Femur (tissue), 1 donor: ENCODE measurements around the gene OR5K3.
"Not testable (repeated sequence)": the region's sequence is repeated elsewhere in the genome, so short reads cannot be mapped to it uniquely, and the experiment has no call there.

Experiments used
- DNase-seq: peaks from one replicate; pipeline ENCODE4 v3.0.0-alpha.2; 2017

The OR5K3 gene, protein sequence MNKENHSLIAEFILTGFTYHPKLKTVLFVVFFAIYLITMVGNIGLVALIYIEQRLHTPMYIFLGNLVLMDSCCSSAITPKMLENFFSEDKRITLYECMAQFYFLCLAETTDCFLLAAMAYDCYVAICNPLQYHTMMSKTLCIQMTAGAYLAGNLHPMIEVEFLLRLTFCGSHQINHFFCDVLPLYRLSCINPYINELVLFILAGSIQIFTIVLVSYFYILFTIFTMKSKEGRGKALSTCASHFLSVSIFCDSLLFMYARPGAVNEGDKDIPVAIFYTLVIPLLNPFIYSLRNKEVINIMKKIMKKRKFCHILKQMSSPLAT

GRCh38 chr3:98390366-98390765 lies at the start of gene OR5K3:
TSS of gene OR5K3 (plus strand) at chr3:98390666. CDS start at chr3:98390666, 0 bp downstream.
- no peak for DNase-seq

- DNase-seq: no peak
These were observed 48.7 kb upstream of the OR5K3 start for GRCh38 chr3:98341758-98342157.

DNA sequence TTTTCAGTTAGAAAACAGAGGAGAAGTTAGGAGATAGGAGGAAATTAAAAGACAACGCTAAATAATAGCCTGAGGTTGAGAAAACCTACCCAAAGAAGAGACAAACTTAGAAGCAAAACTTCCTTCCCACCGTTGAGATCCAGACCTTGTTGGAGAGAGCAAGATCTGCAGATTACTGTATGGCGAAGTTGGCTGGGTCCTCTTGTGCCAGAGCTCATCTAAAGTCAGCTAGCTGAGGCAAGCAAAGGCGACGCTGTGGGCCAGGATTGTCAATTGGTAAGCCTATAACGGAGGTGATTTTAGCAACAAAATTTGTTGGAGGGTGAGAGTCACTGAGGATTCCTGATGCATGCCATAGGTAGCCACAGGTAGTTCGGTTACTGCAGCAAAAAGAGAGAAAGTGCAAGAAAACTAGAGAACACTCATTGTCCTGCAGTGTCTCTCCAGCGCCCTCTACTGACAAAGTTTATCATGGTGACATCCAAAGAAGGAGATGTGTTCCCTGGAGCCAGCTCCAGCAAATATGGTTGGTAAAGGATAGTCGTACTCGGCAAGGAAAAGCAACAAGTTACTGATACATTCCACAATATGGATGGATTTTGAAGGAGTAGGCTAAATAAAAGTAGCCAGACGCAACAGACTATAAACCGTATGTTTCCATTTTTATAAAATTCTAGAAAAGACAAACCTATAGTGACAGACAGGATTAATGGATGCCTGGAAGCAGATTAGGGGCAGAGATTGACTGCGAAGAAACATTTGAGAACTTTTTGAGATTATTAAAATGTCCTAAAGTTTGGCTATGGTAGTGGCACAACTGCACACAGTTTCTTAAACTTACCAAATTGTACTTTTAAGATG lies 46.6 kb upstream of the OR5K3 start:
- DNase-seq: no peak

DNA sequence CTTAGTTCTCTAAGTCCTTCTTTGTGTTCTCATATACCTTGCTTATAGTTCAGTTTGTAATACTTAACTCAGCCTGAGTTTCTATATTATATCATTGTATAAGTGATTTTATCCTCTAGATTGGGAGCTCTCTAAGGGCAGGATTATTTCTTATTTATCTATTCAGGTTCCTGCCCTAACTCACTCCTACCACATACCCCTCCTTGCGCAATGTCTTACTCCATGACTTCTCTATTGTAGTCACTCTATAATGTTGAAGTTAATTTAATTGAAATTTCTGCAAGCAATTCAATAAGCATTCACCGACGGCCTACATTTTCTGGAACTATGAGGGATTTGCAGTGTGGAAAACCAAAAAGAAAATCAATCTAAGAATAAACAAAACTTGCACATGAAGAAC lies 40.4 kb upstream of the OR5K3 start:
- DNase-seq: no peak

- no peak for DNase-seq
These were observed 36.9 kb upstream of the OR5K3 start, which contains the start of gene OR5K4 for GRCh38 chr3:98353554-98353953. TSS of gene OR5K4 (plus strand) at chr3:98353854. CDS start at chr3:98353854, 0 bp downstream.

- no peak for DNase-seq
These were observed 31.2 kb upstream of the OR5K3 start for GRCh38 chr3:98359250-98359649.

DNA sequence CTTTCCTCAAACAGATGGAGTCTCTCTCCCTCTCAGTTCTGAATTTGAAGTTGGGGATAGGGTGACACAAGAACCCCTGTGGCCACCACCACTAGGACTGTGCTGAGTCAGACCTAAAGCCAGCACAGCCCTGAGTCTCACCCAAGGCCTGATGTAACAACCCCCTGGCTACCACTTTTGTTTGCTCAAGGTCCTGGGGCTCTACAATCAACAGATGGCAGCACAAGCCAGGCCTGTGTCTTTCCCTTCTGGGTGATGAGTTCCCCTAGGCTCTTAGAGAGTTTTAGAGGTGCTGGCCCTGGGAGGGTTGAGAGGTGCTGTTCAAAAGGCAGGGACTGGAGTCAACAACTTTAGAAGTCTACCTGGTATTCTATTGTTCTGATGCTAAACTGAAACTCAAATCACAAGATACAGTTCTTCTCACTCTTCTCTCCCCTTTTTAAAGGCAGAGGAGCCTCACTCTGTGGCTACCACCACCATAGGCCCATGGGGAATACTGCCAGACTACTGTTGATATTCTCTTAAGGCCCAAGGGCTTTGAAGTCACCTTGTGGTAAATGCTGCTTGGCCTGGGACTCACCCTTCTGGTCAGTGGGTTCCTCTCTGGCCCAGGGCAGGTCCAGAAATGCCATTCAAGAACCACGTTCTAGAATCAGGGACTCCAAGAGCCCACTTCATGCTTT lies 30.3 kb upstream of the OR5K3 start:
- DNase-seq: no peak

DNA sequence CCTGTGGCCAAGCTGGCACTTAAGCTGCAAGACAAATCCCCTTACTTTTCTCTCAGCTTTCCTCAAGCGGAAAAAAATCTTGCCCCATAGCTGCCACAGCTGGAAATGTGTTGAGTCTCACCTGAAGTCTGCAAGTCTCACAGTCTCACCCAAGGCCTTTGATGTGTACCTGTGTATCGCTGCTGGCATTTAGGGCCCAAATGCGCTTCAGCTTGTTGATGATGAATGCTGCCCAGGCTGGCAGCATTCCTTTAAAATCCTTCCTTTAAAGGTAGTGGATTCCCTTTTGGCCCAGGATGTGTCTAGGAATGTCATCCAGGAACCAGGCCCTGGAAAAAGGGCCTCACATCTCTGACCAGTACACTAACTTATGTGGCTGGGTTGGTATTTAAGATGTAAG lies 29.8 kb upstream of the OR5K3 start:
- DNase-seq: no peak

DNA sequence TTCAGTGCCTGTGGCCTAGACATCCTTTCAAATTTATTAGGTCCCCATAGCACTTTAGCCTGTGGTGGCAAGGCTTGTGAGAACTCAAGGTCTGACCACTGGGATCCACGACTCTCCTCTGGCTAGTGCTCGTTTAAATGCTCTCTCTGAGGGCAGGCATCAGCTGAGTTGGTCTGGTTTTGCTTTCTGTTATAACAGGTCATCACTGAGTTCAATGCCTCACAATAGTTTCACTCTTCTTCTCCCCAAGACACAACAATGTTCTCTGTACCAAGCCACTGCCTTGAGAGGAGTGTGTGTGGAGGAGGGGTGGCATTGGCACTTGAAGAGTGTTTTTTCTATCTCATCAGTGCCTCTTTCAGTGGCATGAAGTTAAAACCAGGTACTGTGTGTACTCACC lies 29.2 kb upstream of the OR5K3 start:
- DNase-seq: no peak

- DNase-seq: no peak
These were observed 22.8 kb upstream of the OR5K3 start for GRCh38 chr3:98367464-98368246.

DNA sequence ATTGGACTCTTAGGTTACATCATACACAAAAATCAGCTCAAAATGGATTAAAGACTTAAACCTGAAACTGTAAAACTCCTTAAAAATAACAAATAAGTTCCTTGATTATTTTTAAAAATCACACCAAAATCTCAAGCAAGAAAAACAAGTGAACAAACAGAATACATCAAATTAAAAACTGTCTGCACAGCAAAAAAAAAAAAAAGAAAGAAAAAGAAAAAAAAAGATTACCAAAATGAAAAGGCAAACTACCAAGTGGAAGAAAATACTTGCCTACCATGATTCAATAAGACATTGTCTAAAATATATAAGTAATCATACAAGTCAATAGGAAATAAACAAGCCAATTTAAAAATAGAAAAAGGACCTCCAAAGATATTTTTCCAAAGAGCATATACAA lies 19.3 kb upstream of the OR5K3 start:
- DNase-seq: no peak

GRCh38 chr3:98371853-98372252 lies 18.6 kb upstream of the OR5K3 start:
- no peak for DNase-seq

GRCh38 chr3:98372445-98372844 lies 18.0 kb upstream of the OR5K3 start:
- no peak for DNase-seq

DNA sequence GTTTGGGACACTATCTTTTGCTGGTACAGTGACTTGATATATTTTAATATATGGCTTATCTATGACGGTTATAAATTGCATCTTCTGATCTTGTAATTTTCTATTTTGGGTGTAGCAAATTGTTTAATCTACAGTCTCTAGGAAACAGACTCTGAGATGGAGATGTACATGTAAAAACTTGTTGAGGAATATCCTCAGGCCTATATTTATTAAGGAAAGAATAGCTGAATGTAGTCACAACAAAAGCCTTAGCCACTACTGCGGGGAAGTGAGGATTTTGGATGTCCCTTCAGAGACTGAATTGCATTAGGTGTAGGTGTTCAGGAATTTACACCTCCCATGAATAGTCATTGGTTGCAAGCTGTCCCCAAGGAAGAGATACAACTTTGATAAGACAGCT lies 13.8 kb upstream of the OR5K3 start:
- no peak for DNase-seq

- no peak for DNase-seq
These were observed 2.3 kb upstream of the OR5K3 start for GRCh38 chr3:98388147-98388546.

GRCh38 chr3:98395101-98395500 lies 4.6 kb downstream of the OR5K3 start:
- no peak for DNase-seq

DNA sequence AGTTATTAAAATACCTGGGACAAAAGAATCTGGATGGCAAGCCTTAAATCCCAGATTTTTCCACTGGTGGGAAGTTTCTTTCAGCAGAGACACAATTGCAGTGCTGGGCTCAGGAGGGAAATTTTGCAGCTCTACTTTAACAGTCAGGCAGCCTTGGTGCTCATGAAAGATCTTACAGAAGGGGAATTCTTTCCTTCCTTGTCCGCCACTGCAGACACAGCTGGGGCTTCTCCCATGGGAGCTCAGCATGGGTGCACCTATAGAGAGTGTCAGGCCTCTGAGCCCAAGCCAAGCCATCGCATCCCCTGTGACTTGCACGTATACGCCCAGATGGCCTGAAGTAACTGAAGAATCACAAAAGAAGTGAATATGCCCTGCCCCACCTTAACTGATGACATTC lies 6.0 kb downstream of the OR5K3 start:
- DNase-seq: not testable (repeated sequence)

DNA sequence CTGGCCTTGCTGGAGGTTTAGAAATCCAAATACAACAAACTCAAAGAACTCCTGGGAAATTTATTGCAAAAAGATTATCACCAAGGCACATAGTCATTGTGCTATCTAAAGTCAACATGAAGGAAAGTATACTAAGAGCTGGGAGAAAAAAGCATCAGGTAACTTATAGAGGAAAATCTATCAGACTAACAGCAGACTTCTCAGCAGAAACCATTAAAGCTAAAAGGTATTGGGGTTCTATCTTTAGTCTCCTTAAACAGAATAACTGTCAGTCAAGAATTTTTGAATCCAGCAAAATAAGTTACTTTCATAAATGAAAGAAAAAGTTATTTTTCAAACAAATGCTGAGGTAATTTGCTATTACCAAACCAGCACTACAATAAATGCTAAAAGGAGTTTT lies 8.0 kb downstream of the OR5K3 start:
- no peak for DNase-seq

DNA sequence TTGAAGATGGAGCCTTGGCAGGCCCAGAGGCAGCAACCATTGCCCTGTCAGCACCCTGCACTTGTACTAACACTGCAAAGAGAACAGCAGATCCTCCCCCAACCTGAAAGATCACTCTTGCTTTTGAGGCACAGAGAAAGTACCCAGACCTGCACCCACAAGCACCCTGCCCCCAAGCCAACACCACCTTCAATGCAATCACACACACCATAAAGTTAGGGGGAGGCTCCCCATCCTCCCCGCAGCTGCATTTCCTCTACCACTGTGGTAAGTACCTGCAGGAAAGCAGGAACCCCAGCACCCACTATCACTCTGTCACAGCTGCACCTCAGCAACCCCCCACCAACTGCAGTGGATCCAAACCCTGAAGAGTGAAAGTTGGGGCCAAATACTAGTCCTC lies 12.0 kb downstream of the OR5K3 start:
- no peak for DNase-seq

GRCh38 chr3:98404010-98404409 lies 13.5 kb downstream of the OR5K3 start:
- no peak for DNase-seq

DNA sequence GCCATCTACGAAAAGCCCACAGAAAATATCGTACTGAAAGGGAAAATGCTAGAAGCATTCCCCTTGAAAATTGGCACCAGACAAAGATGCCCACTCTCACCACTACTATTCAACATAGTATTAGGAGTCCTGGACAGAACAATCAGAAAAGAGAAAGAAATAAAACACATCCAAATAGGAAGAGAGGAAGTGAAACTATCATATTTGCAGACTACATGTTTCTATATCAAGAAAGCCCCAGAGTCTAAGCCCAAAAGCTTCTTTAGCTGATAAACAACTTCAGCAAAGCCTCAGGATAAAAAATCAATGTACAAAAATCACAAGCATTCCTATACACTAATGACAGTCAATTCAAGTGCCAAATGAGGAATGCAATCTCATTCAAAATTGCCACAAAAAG lies 15.6 kb downstream of the OR5K3 start:
- DNase-seq: no peak

DNA sequence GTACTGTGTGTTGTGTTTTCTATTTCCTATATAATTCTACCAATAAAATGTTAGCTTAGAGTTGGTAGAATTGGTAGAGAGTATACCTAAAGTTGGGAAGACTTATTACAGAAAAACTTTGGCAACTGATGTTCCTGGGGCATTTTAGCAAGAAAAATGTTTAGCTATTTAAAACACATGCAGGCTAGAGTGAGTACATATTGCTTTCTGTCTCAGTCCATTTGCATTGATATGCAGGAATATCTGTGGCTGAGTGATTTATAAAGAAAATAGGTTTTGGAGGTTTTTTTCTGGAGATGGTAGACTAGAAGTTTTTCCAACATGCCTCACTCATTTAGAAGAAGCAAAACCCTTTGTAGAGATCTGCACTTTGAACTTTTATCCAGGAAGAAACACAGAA lies 42.1 kb downstream of the OR5K3 start:
- DNase-seq: no peak

GRCh38 chr3:98433764-98434163 lies 43.3 kb downstream of the OR5K3 start:
- no peak for DNase-seq
